ENCODE data around the gene ZNRF3. TPM values are rescaled to one million over a fixed set of nuclear protein-coding genes. Genes with fewer than 3 reads are reported as not detected.

Gene ZNRF3
- total and polyA plus RNA-seq, 8 donors: 8.8 to 30.4 (median 27.2) TPM

DNA sequence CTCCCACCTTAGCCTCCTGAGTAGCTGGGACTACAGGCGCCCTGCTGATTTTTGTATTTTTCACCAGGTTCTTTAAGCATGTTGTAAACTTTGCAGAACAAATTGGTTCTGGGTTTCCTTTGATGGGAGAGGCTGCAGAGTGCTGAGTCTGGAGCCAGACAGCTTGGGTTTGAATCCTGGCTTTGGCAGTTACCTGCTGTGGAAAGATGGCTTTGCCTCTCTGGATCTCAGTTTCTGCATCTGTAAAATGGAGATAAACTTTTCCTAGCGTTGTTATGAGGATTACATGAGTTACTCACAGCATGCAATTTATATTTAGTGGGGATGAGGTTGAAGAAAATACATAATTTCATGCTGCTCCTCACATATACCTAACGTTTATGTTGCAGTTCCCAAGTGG is 19.1 kb downstream of the ZNRF3 start:
- intact Hi-C loops (cut with DNase I): no loop called here
- H3K4me3 ChIP-seq: no peak overlapping the region
- H3K27ac ChIP-seq: no peak overlapping the region
- no peaks in the 10 kb centered on the region for H3K27me3 ChIP-seq
- ATAC-seq (no peak), DNase-seq (no peak)
- H3K4me1 ChIP-seq: peaks cover 24 to 28% of the 10 kb centered on the region in 2 donors
- no peaks in the 10 kb centered on the region for H3K36me3 ChIP-seq
- TF ChIP-seq, protein P1, sequence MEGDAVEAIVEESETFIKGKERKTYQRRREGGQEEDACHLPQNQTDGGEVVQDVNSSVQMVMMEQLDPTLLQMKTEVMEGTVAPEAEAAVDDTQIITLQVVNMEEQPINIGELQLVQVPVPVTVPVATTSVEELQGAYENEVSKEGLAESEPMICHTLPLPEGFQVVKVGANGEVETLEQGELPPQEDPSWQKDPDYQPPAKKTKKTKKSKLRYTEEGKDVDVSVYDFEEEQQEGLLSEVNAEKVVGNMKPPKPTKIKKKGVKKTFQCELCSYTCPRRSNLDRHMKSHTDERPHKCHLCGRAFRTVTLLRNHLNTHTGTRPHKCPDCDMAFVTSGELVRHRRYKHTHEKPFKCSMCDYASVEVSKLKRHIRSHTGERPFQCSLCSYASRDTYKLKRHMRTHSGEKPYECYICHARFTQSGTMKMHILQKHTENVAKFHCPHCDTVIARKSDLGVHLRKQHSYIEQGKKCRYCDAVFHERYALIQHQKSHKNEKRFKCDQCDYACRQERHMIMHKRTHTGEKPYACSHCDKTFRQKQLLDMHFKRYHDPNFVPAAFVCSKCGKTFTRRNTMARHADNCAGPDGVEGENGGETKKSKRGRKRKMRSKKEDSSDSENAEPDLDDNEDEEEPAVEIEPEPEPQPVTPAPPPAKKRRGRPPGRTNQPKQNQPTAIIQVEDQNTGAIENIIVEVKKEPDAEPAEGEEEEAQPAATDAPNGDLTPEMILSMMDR (IDR thresholded peaks at IDR 0.05): no peak
- no peaks in the 10 kb centered on the region for H3K9me3 ChIP-seq

DNA sequence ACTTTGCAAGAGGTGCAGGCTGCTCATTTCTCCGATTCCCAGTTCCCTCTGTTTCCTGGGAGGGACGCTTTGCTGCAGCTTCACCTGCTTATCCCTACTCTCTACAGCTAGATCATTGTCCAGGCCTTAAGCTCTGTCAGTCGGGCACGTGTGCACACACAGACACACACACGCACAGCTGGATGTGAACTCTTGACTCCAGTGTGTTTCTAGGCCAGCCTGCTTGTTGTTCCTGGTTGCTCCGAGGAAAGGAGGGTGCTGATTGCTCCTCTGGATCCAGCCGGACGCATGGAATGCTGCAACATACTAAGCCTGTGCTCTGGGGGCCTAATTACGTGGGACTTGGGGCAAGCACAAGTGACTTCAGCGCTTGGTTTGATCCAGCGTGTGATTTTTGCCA is 19.7 kb downstream of the ZNRF3 start:
- intact Hi-C loops (cut with DNase I): no loop called here
- peaks cover 24 to 28% of the 10 kb centered on the region in 2 donors for H3K4me1 ChIP-seq
- no peaks in the 10 kb centered on the region for H3K27me3 ChIP-seq
- no peak overlapping the region for H3K4me3 ChIP-seq
- H3K36me3 ChIP-seq: no peaks in the 10 kb centered on the region
- DNase-seq (peak in 2 of 4 donors; percentile 32 to 61), ATAC-seq (peak; percentile 34)
- TF ChIP-seq, protein P1 (IDR thresholded peaks at IDR 0.05): no peak
- H3K9me3 ChIP-seq: no peaks in the 10 kb centered on the region
- H3K27ac ChIP-seq: peak overlapping the region; percentile 57 to 62

DNA sequence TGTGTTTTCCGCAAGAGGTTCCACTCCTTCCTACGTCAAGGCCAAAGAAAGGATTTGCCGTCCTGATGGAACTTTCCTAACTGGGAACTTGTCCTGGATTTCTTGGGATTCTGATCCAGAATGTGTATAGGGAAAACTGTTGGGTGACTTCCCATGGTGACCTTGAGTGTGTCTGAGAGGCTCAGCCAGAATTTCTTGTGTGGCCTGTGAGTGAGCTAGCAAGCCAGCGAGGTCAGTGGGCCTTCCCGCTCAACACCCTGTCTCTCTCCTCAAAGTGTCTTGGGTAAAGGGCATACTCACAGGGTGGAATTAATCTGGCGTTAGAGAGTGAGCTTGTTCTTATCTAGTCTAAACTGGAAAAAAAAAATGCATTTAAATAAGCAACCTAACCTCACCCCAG is 20.4 kb downstream of the ZNRF3 start:
- Histone ChIP-seq H3K4me1 (peaks cover 24 to 28% of the 10 kb centered on the region in 2 donors), H3K27me3 (no peaks in the 10 kb centered on the region), H3K27ac (peak overlapping the region; percentile 57 to 62), H3K4me3 (no peak overlapping the region), H3K9me3 (no peaks in the 10 kb centered on the region), H3K36me3 (no peaks in the 10 kb centered on the region)
- peak; percentile 69 for ATAC-seq
- TF ChIP-seq, protein P1 (IDR thresholded peaks at IDR 0.05): no peak
- intact Hi-C loops (cut with DNase I): no loop called here
- peak in 1 of 4 donors; percentile 31 for DNase-seq

DNA sequence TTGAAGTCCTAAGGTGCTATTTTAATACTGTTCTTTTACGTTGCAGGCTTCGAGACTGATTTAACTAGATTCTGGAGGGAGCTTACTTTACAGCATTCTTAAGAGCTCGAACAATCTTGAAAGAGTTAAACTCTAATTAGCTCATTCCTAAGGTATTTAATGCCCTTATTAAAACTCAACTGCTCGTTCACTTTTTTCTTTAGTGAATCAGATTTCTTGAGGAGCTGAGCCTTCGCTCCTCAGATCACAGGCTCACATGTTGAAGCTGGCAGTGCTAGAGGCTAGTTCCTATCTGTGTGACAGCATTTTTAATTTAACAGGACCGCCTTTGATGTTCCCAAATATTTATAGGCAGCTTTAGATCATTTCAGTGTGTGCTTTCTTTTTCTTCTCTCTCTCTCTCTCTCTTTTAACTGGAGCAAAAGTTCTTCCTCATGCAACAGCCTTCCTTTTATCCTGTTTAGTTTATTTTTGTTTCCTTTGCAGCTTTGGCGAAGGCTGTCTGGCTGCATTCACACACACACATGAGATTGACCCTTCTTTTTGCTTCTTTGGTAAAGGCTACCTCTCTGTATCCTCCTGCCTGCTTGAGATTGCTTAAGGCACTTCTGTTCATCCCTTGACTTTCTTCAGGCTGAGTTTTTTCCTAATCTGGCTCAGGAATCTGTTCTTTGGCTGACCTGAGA is 21.0 kb downstream of the ZNRF3 start:
- Histone ChIP-seq H3K27me3 (no peaks in the 10 kb centered on the region), H3K4me3 (no peak overlapping the region), H3K4me1 (peaks cover 20 to 25% of the 10 kb centered on the region in 2 donors), H3K9me3 (no peaks in the 10 kb centered on the region), H3K27ac (peak overlapping the region; percentile 57 to 62), H3K36me3 (no peaks in the 10 kb centered on the region)
- ATAC-seq: peak; percentile 68
- DNase-seq: peak in 2 of 4 donors; percentile 53 to 63
- TF ChIP-seq, protein P1 (IDR thresholded peaks at IDR 0.05): no peak
- intact Hi-C loops (cut with DNase I): no loop called here

DNA sequence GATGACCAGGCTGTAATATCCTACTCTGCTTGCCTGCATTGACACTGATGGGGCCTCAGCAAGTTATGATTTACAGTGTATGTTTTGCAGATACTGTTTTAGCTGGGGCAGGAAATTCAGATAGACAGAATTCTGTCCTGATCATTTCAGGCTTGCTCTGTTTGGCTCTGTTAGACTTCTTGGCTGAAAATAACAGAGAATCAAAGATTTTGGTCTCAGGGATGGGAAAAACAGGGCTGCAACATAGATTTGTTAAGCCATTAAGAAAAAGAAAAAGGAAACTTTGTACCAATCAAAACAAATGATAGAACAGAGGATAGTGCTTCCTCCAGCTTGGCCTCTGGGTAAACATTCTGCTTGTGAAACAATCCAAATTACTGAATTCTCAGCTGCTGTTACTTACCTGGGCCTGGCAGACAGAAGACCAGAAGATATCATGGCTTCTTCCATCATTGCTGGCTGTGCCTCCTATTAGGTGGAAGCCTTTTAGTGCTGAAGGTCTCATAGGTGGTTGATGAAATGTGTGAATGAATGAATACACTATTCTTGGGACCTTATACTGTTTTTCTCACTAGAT is 22.0 kb downstream of the ZNRF3 start:
- DNase-seq (no peak), ATAC-seq (no peak)
- TF ChIP-seq, protein P1 (IDR thresholded peaks at IDR 0.05): no peak
- H3K4me1 ChIP-seq: peaks cover 20 to 25% of the 10 kb centered on the region in 2 donors
- H3K27me3 ChIP-seq: no peaks in the 10 kb centered on the region
- intact Hi-C loops (cut with DNase I): no loop called here
- no peaks in the 10 kb centered on the region for H3K36me3 ChIP-seq
- H3K4me3 ChIP-seq: no peak overlapping the region
- peak overlapping the region; percentile 11 to 62 for H3K27ac ChIP-seq
- no peaks in the 10 kb centered on the region for H3K9me3 ChIP-seq
